ENCODE measurements around the gene TENT5C. TPM values are rescaled to one million over a fixed set of nuclear protein-coding genes. Genes with fewer than 3 reads are reported as not detected.

The TENT5C gene
- polyA plus RNA-seq, 1 of the 3 experiments (the other 2 are of a cell fraction): 0.90 TPM

- Histone ChIP-seq H3K4me2 (no peak overlapping the region), H3K36me3 (replicated peaks in 1 of 2; ENCODE audit: control insufficient read depth in 1 of 2, insufficient read depth in 2 of 2, low read length in 1 of 2) (no peaks in the 10 kb centered on the region), H3K9me2 (no peaks in the 10 kb centered on the region), H4K20me1 (ENCODE audit: insufficient read depth) (no peaks in the 10 kb centered on the region), H3K4me1 (ENCODE audit: control insufficient read depth in 1 of 2, insufficient read depth in 2 of 2, low read depth in 1 of 2, low read length in 1 of 2) (peaks cover 0 to 13% of the 10 kb centered on the region in 2 experiments; a peak in 1 of 4 replicates), H3K4me3 (ENCODE audit: low read depth in 2 of 2, low read length in 1 of 2) (no peak overlapping the region), H3K9me3 (no peaks in the 10 kb centered on the region), H3K27me3 (ENCODE audit: insufficient read depth) (peaks cover 7% of the 10 kb centered on the region), H2AFZ (ENCODE audit: low read depth) (no peak overlapping the region), H3K9ac (no peak overlapping the region), H3K79me2 (ENCODE audit: insufficient read depth) (no peaks in the 10 kb centered on the region), H3K27ac (ENCODE audit: low read depth in 2 of 2, low read length in 1 of 2) (no peak overlapping the region), H3F3A (replicated peaks; ENCODE audit: insufficient read depth) (no peaks in the 10 kb centered on the region)
- CTCF ChIA-PET: no interaction called here
- DNase-seq: no peak
- WGBS (ENCODE audit: low lambda C conversion rate): 49% methylated on average over 4 of the region's 4 CpGs
- POLR2A ChIA-PET: no interaction called here
- TF ChIP-seq TCF12 (IDR thresholded peaks at IDR 0.05): no peak
- no peak for TF ChIP-seq RXRA (IDR thresholded peaks at IDR 0.05; ENCODE audit: borderline replicate concordance, low read depth)
- TF ChIP-seq ELF1 (IDR thresholded peaks at IDR 0.05): no peak
- TF ChIP-seq TEAD4 (IDR thresholded peaks at IDR 0.05; ENCODE audit: borderline replicate concordance, insufficient read depth): no peak
- no peak for TF ChIP-seq MXI1 (IDR thresholded peaks at IDR 0.05; ENCODE audit: low read depth, low read length)
Measured at GRCh38 chr1:117602862-117603261, 3.0 kb upstream of the TENT5C start.

GRCh38 chr1:117605164-117605773 is 579 bp upstream of the TENT5C start:
- 2% methylated on average over 14 of the region's 29 CpGs for WGBS (ENCODE audit: low lambda C conversion rate)

GRCh38 chr1:117606649-117607430 is 992 bp downstream of the TENT5C start:
- Histone ChIP-seq H3K9ac (peak overlapping the region; percentile 47; the same call in 1 of the 2 replicates), H3K27ac (ENCODE audit: low read depth in 2 of 2, low read length in 1 of 2) (peak overlapping the region in 1 of 2 experiments; percentile 16; a peak in 1 of 4 replicates)
- no peak for DNase-seq

More at GRCh38 chr1:117605164-117605773, 579 bp upstream of the TENT5C start:
- Histone ChIP-seq H3K79me2 (ENCODE audit: insufficient read depth) (no peaks in the 10 kb centered on the region), H3K9me3 (no peaks in the 10 kb centered on the region), H3K4me1 (ENCODE audit: control insufficient read depth in 1 of 2, insufficient read depth in 2 of 2, low read depth in 1 of 2, low read length in 1 of 2) (peaks cover 0 to 13% of the 10 kb centered on the region in 2 experiments; a peak in 1 of 4 replicates), H3K27ac (ENCODE audit: low read depth in 2 of 2, low read length in 1 of 2) (peak overlapping the region in 1 of 2 experiments; percentile 53; a peak in 2 of 4 replicates), H3K9ac (peak overlapping the region; percentile 69), H4K20me1 (ENCODE audit: insufficient read depth) (no peaks in the 10 kb centered on the region), H3K4me3 (ENCODE audit: low read depth in 2 of 2, low read length in 1 of 2) (peak overlapping the region; percentile 74 to 84), H3K9me2 (no peaks in the 10 kb centered on the region), H3K27me3 (ENCODE audit: insufficient read depth) (no peaks in the 10 kb centered on the region; the same call in 1 of the 2 replicates), H3F3A (replicated peaks; ENCODE audit: insufficient read depth) (no peaks in the 10 kb centered on the region), H3K36me3 (replicated peaks in 1 of 2; ENCODE audit: control insufficient read depth in 1 of 2, insufficient read depth in 2 of 2, low read length in 1 of 2) (no peaks in the 10 kb centered on the region), H2AFZ (ENCODE audit: low read depth) (peak overlapping the region; percentile 92), H3K4me2 (peak overlapping the region; percentile 99)
- DNase-seq: peak; percentile 45
- POLR2A ChIA-PET: no interaction called here
- CTCF ChIA-PET: interaction anchor here (0.7 to 1.2 kb wide), 3 partner anchors 12 to 460 kb away, joined by 3 to 5 read pairs (median 4); no protein-coding TSS in a partner anchor
- peak; percentile 60 for TF ChIP-seq GATA2 (CRISPR knock-in tag; IDR thresholded peaks at IDR 0.05)
- 0 out of 2 replicates have a peak, but pooled peaks have one; percentile 10 for TF ChIP-seq MAX (IDR thresholded peaks at IDR 0.05; ENCODE audit: low read depth)
- peak; percentile 34; the same call in 1 of the 2 replicates for TF ChIP-seq RCOR1 (IDR thresholded peaks at IDR 0.05; ENCODE audit: low read length)
- no peak for TF ChIP-seq FOXM1 (IDR thresholded peaks at IDR 0.05; ENCODE audit: low read depth)

More at GRCh38 chr1:117606649-117607430, 992 bp downstream of the TENT5C start:
- Histone ChIP-seq H3K4me3 (ENCODE audit: low read depth in 2 of 2, low read length in 1 of 2) (peak overlapping the region; percentile 74 to 84), H4K20me1 (ENCODE audit: insufficient read depth) (no peaks in the 10 kb centered on the region), H3K36me3 (replicated peaks in 1 of 2; ENCODE audit: control insufficient read depth in 1 of 2, insufficient read depth in 2 of 2, low read length in 1 of 2) (no peaks in the 10 kb centered on the region), H3K9me3 (no peaks in the 10 kb centered on the region), H3K79me2 (ENCODE audit: insufficient read depth) (no peaks in the 10 kb centered on the region), H3F3A (replicated peaks; ENCODE audit: insufficient read depth) (no peaks in the 10 kb centered on the region), H3K27me3 (ENCODE audit: insufficient read depth) (no peaks in the 10 kb centered on the region; the same call in 1 of the 2 replicates), H3K9me2 (no peaks in the 10 kb centered on the region), H2AFZ (ENCODE audit: low read depth) (peak overlapping the region; percentile 71), H3K4me2 (peak overlapping the region; percentile 99), H3K4me1 (ENCODE audit: control insufficient read depth in 1 of 2, insufficient read depth in 2 of 2, low read depth in 1 of 2, low read length in 1 of 2) (peaks cover 0 to 13% of the 10 kb centered on the region in 2 experiments; a peak in 1 of 4 replicates)
- no peak; a peak in 1 of 4 replicates for TF ChIP-seq EP300 (IDR thresholded peaks at IDR 0.05; ENCODE audit: borderline replicate concordance in 1 of 2, low read depth in 1 of 2, low read length in 1 of 2)
- TF ChIP-seq POLR2AphosphoS5 (IDR thresholded peaks at IDR 0.05; ENCODE audit: low read depth, low read length): no peak
- TF ChIP-seq TCF12 (IDR thresholded peaks at IDR 0.05): no peak
- TF ChIP-seq RFX5 (IDR thresholded peaks at IDR 0.05; ENCODE audit: low read length): no peak
- no peak for TF ChIP-seq GATA2 (CRISPR knock-in tag; IDR thresholded peaks at IDR 0.05)
- TF ChIP-seq MAX (IDR thresholded peaks at IDR 0.05; ENCODE audit: low read depth): no peak
- TF ChIP-seq JUND (IDR thresholded peaks at IDR 0.05): no peak
- TF ChIP-seq NFIC (IDR thresholded peaks at IDR 0.05; ENCODE audit: borderline replicate concordance): no peak
- ChIA-PET CTCF (interaction anchor here (0.7 to 1.8 kb wide), 9 partner anchors 11 to 289 kb away, joined by 3 to 5 read pairs (median 4); no protein-coding TSS in a partner anchor), POLR2A (no interaction called here)
- 19% methylated on average over 18 of the region's 37 CpGs for WGBS (ENCODE audit: low lambda C conversion rate)
